H1 (cell line): ENCODE measurements around the gene GABRA4. TPM values are rescaled to one million over a fixed set of nuclear protein-coding genes. Genes with fewer than 3 reads are reported as not detected.

Source experiments
- CTCF ChIA-PET: fragments of 300-600 bp; sonication (Branson Sonifier 250); formaldehyde crosslinking; loops from one replicate; lab custom pipeline; 2021; ENCODE audit not compliant: partially characterized antibody; lab: Charles Lee
- POLR2A ChIA-PET: fragments of 300-600 bp; sonication (Branson Sonifier 250); formaldehyde crosslinking; loops from one replicate; lab custom pipeline; 2021; ENCODE audit warnings: inconsistent platforms; ENCODE audit not compliant: partially characterized antibody; lab: Charles Lee
- DNase-seq, 2 experiments: peaks; one replicate each; pipeline versions ENCODE4 v3.0.0 to v3.0.0-alpha.2; 2010 to 2022; ENCODE audit warnings: low spot score in 2 of 2, low read depth in 1 of 2, mixed read lengths in 1 of 2
- FAIRE-seq: peaks from 2 replicates; lab custom pipeline; 2011; peaks lifted over from hg19 to GRCh38; lab: Jason Lieb, UNC
- H2AFZ ChIP-seq: 2 replicates; pipeline ENCODE4 v1.8.1; 2012; ENCODE audit warnings: low read length, inconsistent platforms
- H2AK5ac ChIP-seq: 2 replicates; pipeline ENCODE4 v1.6.1; 2013; ENCODE audit warnings: low read depth, low read length
- H2BK120ac ChIP-seq: replicated peaks from 2 replicates; pipeline ENCODE3; 2013; ENCODE audit warnings: low read depth, low read length, inconsistent platforms
- H2BK12ac ChIP-seq: 2 replicates; pipeline ENCODE4 v1.6.1; 2013; ENCODE audit warnings: low read depth, low read length
- H2BK15ac ChIP-seq: 2 replicates; pipeline ENCODE4 v1.6.1; 2013; ENCODE audit warnings: low read length
- H2BK20ac ChIP-seq: 2 replicates; pipeline ENCODE4 v1.6.1; 2013; ENCODE audit warnings: low read length
- H2BK5ac ChIP-seq: 2 replicates; pipeline ENCODE4 v1.6.1; 2013; ENCODE audit warnings: low read depth, low read length
- H3K14ac ChIP-seq: 2 replicates; pipeline ENCODE4 v1.6.1; 2013; ENCODE audit warnings: inconsistent platforms; ENCODE audit not compliant: insufficient read length
- H3K18ac ChIP-seq: 2 replicates; pipeline ENCODE4 v1.6.1; 2013; ENCODE audit warnings: low read length; ENCODE audit errors: extremely low read depth
- H3K23ac ChIP-seq: 2 replicates; pipeline ENCODE4 v1.6.1; 2013; ENCODE audit warnings: inconsistent platforms; ENCODE audit not compliant: insufficient read length
- H3K23me2 ChIP-seq: 2 replicates; pipeline ENCODE4 v1.6.1; 2013; ENCODE audit warnings: low read depth, low read length
- H3K27ac ChIP-seq: 2 replicates; pipeline ENCODE4 v1.6.1; 2011; ENCODE audit warnings: low read depth, low read length, inconsistent platforms
- H3K27me3 ChIP-seq, 4 experiments: replicated peaks in 1 of 4; 1 replicate in 1 of 4; 2 replicates in 3 of 4; pipeline versions ENCODE4 v1.6.1 to v1.8.1; 2011 to 2013; ENCODE audit warnings: low read length in 3 of 4, mild to moderate bottlenecking in 3 of 4, inconsistent platforms in 2 of 4, mixed read lengths in 2 of 4, moderate library complexity in 1 of 4; ENCODE audit not compliant: control insufficient read depth in 3 of 4, insufficient read depth in 3 of 4; ENCODE audit errors: extremely low read depth in 1 of 4
- H3K36me3 ChIP-seq, 4 experiments: 2 replicates each; pipeline versions ENCODE4 v1.6.1 to v1.8.1; 2011 to 2013; ENCODE audit warnings: mild to moderate bottlenecking in 4 of 4, low read length in 3 of 4, moderate library complexity in 2 of 4, control low read depth in 1 of 4, inconsistent platforms in 1 of 4; ENCODE audit not compliant: insufficient read depth in 4 of 4, control insufficient read depth in 2 of 4
- H3K4ac ChIP-seq: replicated peaks from 2 replicates; pipeline ENCODE3; 2013; ENCODE audit warnings: low read length, low read depth, mixed read lengths, inconsistent platforms; ENCODE audit not compliant: insufficient read length
- H3K4me1 ChIP-seq, 4 experiments: replicated peaks in 1 of 4; 1 replicate in 1 of 4; 2 replicates in 3 of 4; pipeline versions ENCODE4 v1.6.1 to v1.8.1; 2011 to 2013; ENCODE audit warnings: low read length in 3 of 4, inconsistent platforms in 2 of 4, mixed read lengths in 1 of 4; ENCODE audit not compliant: insufficient read depth in 4 of 4, control insufficient read depth in 3 of 4
- H3K4me2 ChIP-seq, 2 experiments: 2 replicates each; pipeline versions ENCODE4 v1.6.1 to v1.8.1; 2011 to 2013; ENCODE audit warnings: low read depth in 2 of 2, low read length in 2 of 2, control low read depth in 1 of 2, inconsistent platforms in 1 of 2, mild to moderate bottlenecking in 1 of 2; ENCODE audit not compliant: insufficient read depth in 1 of 2
- H3K4me3 ChIP-seq, 4 experiments: fragments of 200-600, 300-600 bp in 1 of 4; sonication (generic), shearing (Covaris generic), sonication (Bioruptor Twin) in 1 of 4; 2 replicates each; pipeline versions ENCODE4 v1.5.1 to v1.8.1; 2011 to 2016; ENCODE audit warnings: low read length in 4 of 4, low read depth in 3 of 4, control low read depth in 2 of 4, inconsistent platforms in 2 of 4, mild to moderate bottlenecking in 2 of 4, mixed read lengths in 1 of 4, moderate library complexity in 1 of 4; ENCODE audit not compliant: insufficient read depth in 2 of 4; ENCODE audit errors: extremely low read depth in 1 of 4
- H3K56ac ChIP-seq: replicated peaks from 2 replicates; pipeline ENCODE3; 2013; ENCODE audit warnings: low read depth, mild to moderate bottlenecking, mixed read lengths, low read length, inconsistent platforms; ENCODE audit not compliant: insufficient read length
- H3K79me1 ChIP-seq: 2 replicates; pipeline ENCODE4 v1.6.1; 2013; ENCODE audit warnings: low read depth, low read length, control low read depth
- H3K79me2 ChIP-seq, 2 experiments: 2 replicates each; pipeline versions ENCODE4 v1.6.1 to v1.8.1; 2012 to 2013; ENCODE audit warnings: low read length in 2 of 2, mild to moderate bottlenecking in 2 of 2, inconsistent platforms in 1 of 2; ENCODE audit not compliant: insufficient read depth in 2 of 2, control insufficient read depth in 1 of 2
- H3K9ac ChIP-seq, 4 experiments: replicated peaks in 1 of 4; 1 replicate in 1 of 4; 2 replicates in 3 of 4; pipeline versions ENCODE4 v1.6.1 to v1.8.1; 2011 to 2013; ENCODE audit warnings: low read depth in 3 of 4, low read length in 3 of 4, control low read depth in 2 of 4, mild to moderate bottlenecking in 2 of 4, moderate library complexity in 2 of 4, inconsistent platforms in 1 of 4; ENCODE audit errors: extremely low read depth in 1 of 4
- H3K9me3 ChIP-seq, 2 experiments: 2 replicates each; pipeline versions ENCODE4 v1.6.1 to v1.8.1; 2012 to 2013; ENCODE audit warnings: mild to moderate bottlenecking in 2 of 2, moderate library complexity in 2 of 2, control low read depth in 1 of 2, inconsistent platforms in 1 of 2, low read depth in 1 of 2, low read length in 1 of 2, mixed read lengths in 1 of 2; ENCODE audit not compliant: insufficient read depth in 2 of 2
- H4K20me1 ChIP-seq, 2 experiments: replicated peaks in 1 of 2; 2 replicates each; pipeline versions ENCODE3 to v1.8.1; 2011 to 2013; ENCODE audit warnings: inconsistent platforms in 2 of 2, low read length in 2 of 2, mild to moderate bottlenecking in 1 of 2; ENCODE audit not compliant: insufficient read depth in 2 of 2, control insufficient read depth in 1 of 2
- H4K5ac ChIP-seq: 2 replicates; pipeline ENCODE4 v1.6.1; 2013; ENCODE audit warnings: low read length, low read depth, mixed read lengths, inconsistent platforms; ENCODE audit not compliant: insufficient read length
- H4K8ac ChIP-seq: 2 replicates; pipeline ENCODE4 v1.8.0; 2013; ENCODE audit warnings: mild to moderate bottlenecking, moderate library complexity, low read length, inconsistent platforms; ENCODE audit not compliant: insufficient read depth; ENCODE audit errors: extremely low read depth
- H4K91ac ChIP-seq: replicated peaks from 2 replicates; pipeline ENCODE3; 2013; ENCODE audit warnings: low read length, mixed read lengths, inconsistent platforms; ENCODE audit not compliant: insufficient read length
- BACH1 ChIP-seq: IDR thresholded peaks from 2 replicates; pipeline ENCODE4 v1.6.1; 2012; ENCODE audit warnings: low read length, improper control_type of control experiment
- BCL11A ChIP-seq, 2 experiments: IDR thresholded peaks; one replicate each; pipeline ENCODE4 v1.6.1; 2011; ENCODE audit warnings: low read depth in 2 of 2, low read length in 2 of 2, mild to moderate bottlenecking in 2 of 2
- CBX8 ChIP-seq: fragments of 300-800, 300-1000 bp; sonication (generic); IDR thresholded peaks from 2 replicates; pipeline ENCODE4 v1.7.1; 2016; ENCODE audit warnings: low read depth, low read length, borderline replicate concordance
- FOSL1 ChIP-seq: IDR thresholded peaks from 2 replicates; pipeline ENCODE4 v1.6.1; 2011; ENCODE audit warnings: mild to moderate bottlenecking, low read depth, low read length, moderate library complexity; ENCODE audit not compliant: insufficient read depth
- HDAC2 ChIP-seq, 2 experiments: fragments of 300-600 bp in 1 of 2; sonication (generic) in 1 of 2; IDR thresholded peaks; 2 replicates each; pipeline ENCODE4 v1.6.1; 2011 to 2012; ENCODE audit warnings: low read depth in 2 of 2, low read length in 2 of 2, mild to moderate bottlenecking in 2 of 2, moderate library complexity in 2 of 2, borderline replicate concordance in 1 of 2, inconsistent platforms in 1 of 2
- JUND ChIP-seq: IDR thresholded peaks from 2 replicates; pipeline ENCODE4 v1.6.1; 2011; ENCODE audit warnings: mild to moderate bottlenecking, improper control_type of control experiment, low read length
- NRF1 ChIP-seq: IDR thresholded peaks from 2 replicates; pipeline ENCODE4 v1.6.1; 2011; ENCODE audit warnings: mild to moderate bottlenecking, low read depth, low read length, improper control_type of control experiment
- POLR2AphosphoS5 ChIP-seq: IDR thresholded peaks from 2 replicates; pipeline ENCODE4 v1.6.1; 2011; ENCODE audit warnings: low read depth, low read length
- RXRA ChIP-seq: IDR thresholded peaks from 2 replicates; pipeline ENCODE4 v1.6.1; 2011; ENCODE audit warnings: low read depth, mild to moderate bottlenecking, low read length, moderate library complexity; ENCODE audit not compliant: insufficient read depth
- SIN3A ChIP-seq, 2 experiments: IDR thresholded peaks in 1 of 2; conservative IDR thresholded peaks in 1 of 2; 2 replicates each; pipeline ENCODE4 v1.6.1; 2011 to 2012; ENCODE audit warnings: low read length in 2 of 2, improper control_type of control experiment in 1 of 2, low read depth in 1 of 2, mild to moderate bottlenecking in 1 of 2
- SRF ChIP-seq: IDR thresholded peaks from 2 replicates; pipeline ENCODE4 v1.6.1; 2011; ENCODE audit warnings: mild to moderate bottlenecking, low read depth, low read length, moderate library complexity
- TAF1 ChIP-seq: IDR thresholded peaks from 2 replicates; pipeline ENCODE4 v1.6.1; 2011; ENCODE audit warnings: mild to moderate bottlenecking, low read depth, low read length
- TAF7 ChIP-seq: optimal IDR thresholded peaks from 2 replicates; pipeline ENCODE3; 2011; ENCODE audit warnings: low read depth, mild to moderate bottlenecking, inconsistent platforms, low read length, moderate library complexity, borderline replicate concordance
- polyA plus RNA-seq, 7 experiments: library from polyadenylated mRNA; depleted of rRNA in 3 of 7; stranded (reverse) in 5 of 7; unstranded in 2 of 7; fragments of >200 nt in 5 of 7; fragments of 200-250 nt in 2 of 7; gene quantifications; 1 replicate in 5 of 7; 2 replicates in 1 of 7; 4 replicates in 1 of 7; pipeline versions ENCODE4 v1.2.1 to v1.2.3, GENCODE V29; 2011 to 2013; ENCODE audit warnings: missing spikeins in 2 of 7, mixed read lengths in 2 of 7
- total RNA-seq: library from RNA; stranded (reverse); fragmentation: NEBNext Ultra II Directional; extraction: Animal tissue kit (Norgen Biotek cat#: 25700); gene quantifications from 2 replicates; pipeline ENCODE4 v1.2.1, GENCODE V29; 2021

Gene GABRA4
- total and polyA plus RNA-seq, 2 of the 8 experiments (the other 6 are each of a cell fraction or from before 2014, with no cell fraction given) = 0.09 to 0.37 TPM

DNA sequence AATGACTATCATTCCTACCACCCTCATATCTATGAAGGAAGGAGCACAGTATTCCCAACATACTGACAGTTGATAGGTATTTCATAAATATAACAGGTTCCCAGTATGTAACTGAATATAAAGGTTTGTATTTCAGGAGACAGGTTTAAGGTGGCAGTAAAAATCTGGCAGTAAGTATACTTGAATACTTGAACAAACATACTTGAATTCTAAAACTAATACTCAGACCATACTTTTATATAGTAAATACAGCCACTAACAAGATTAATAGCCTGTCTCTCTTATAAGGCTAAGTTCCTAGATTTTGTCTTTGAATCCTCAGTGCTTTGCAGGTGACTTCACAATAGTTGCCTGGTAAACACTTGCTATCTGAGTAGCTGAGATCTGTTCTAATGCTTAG lies 37.8 kb downstream of the GABRA4 start (continued):
- TF ChIP-seq CBX8 = no peak

DNA sequence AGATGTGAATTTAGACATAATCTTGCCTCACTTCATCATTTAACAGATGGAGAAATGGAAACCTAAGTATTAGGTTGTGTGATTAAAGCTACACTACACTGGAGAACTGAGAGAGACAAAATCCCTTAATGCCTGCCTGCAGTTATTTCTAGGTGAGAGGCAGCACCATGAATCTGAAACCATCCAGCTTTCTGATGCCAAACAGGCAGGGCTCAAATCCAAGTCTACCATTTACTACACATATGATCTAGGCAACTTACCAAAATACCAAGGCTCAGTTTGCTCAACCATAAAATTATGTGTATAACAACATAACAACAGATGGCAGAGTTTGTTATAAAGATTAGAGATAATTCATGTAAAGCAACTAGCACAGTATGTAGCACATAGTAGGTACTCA lies 38.7 kb downstream of the GABRA4 start:
- POLR2A ChIA-PET = no interaction called here
- H3K4me2 ChIP-seq = no peak overlapping the region
- H4K20me1 ChIP-seq = no peaks in the 10 kb centered on the region
- H3K23ac ChIP-seq = no peak overlapping the region
- H2AFZ ChIP-seq = no peak overlapping the region
- H2BK12ac ChIP-seq = no peak overlapping the region
- H4K91ac ChIP-seq = no peak overlapping the region
- no peak overlapping the region for H3K56ac ChIP-seq
- H2BK5ac ChIP-seq = no peak overlapping the region
- no peak for FAIRE-seq
- no peak overlapping the region for H2BK15ac ChIP-seq
- CTCF ChIA-PET = interaction anchor here (0.6 to 1.3 kb wide), 2 partner anchors 9 to 597 kb away, joined by 3 read pairs; no protein-coding TSS in a partner anchor
- no peaks in the 10 kb centered on the region for H3K27me3 ChIP-seq
- no peaks in the 10 kb centered on the region for H3K36me3 ChIP-seq
- no peak overlapping the region for H3K14ac ChIP-seq
- H3K27ac ChIP-seq = no peak overlapping the region
- DNase-seq = no peak
- H3K9ac ChIP-seq = no peak overlapping the region
- H3K4ac ChIP-seq = no peak overlapping the region
- no peaks in the 10 kb centered on the region for H3K23me2 ChIP-seq
- H3K79me1 ChIP-seq = no peaks in the 10 kb centered on the region
- no peak overlapping the region for H2AK5ac ChIP-seq
- no peak overlapping the region for H2BK120ac ChIP-seq
- H3K9me3 ChIP-seq = no peaks in the 10 kb centered on the region
- no peak overlapping the region for H2BK20ac ChIP-seq
- H3K4me1 ChIP-seq = no peaks in the 10 kb centered on the region
- no peak overlapping the region for H4K8ac ChIP-seq
- no peak overlapping the region for H4K5ac ChIP-seq
- H3K4me3 ChIP-seq = no peak overlapping the region
- H3K18ac ChIP-seq = no peak overlapping the region
- no peaks in the 10 kb centered on the region for H3K79me2 ChIP-seq
- TF ChIP-seq SIN3A (conservative IDR thresholded peaks at IDR 0.05 in 1 of 2, IDR thresholded peaks at IDR 0.05 in 1 of 2; ENCODE audit: low read depth in 1 of 2, low read length in 2 of 2) (no peak), TAF7 (no peak), SRF (no peak), RXRA (no peak), HDAC2 (IDR thresholded peaks at IDR 0.05; ENCODE audit: borderline replicate concordance in 1 of 2, low read depth in 2 of 2, low read length in 2 of 2) (no peak), TAF1 (no peak), NRF1 (no peak), JUND (no peak), FOSL1 (no peak), BACH1 (no peak), BCL11A (IDR thresholded peaks at IDR 0.05; ENCODE audit: low read depth in 2 of 2, low read length in 2 of 2) (no peak), POLR2AphosphoS5 (no peak)
